Measurements from ENCODE around the gene TXNDC8.

DNA sequence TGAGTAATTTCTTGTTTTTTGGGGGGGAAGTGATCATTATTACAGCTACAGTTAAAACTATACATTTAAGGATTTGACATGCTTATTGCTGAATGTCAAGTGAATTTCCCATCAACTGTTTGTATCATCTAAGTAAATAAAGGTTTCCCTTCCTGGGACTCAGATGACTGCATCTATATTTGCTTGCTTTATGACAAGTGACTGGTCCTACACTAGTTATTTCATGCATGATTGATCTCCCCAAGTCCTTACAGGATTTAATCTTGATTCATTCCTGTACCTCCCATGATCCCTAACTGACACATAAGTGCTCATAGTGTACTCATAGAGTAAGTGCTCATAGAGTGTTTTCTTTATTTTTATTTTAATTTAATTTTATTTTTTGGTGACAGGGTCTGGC lies 2.8 kb downstream of the TXNDC8 start:
- TF ChIP-seq EZH2 (IDR thresholded peaks at IDR 0.05; ENCODE audit: borderline replicate concordance) (no peak), CTCF (IDR thresholded peaks at IDR 0.05; ENCODE audit: poor library complexity) (no peak), EZH2phosphoT487 (IDR thresholded peaks at IDR 0.05; ENCODE audit: low read depth, severe bottlenecking, unreplicated experiment) (no peak)
